Measurements from ENCODE around the gene B3GLCT. TPM values are rescaled to one million over a fixed set of nuclear protein-coding genes. Genes with fewer than 3 reads are reported as not detected.

Gene B3GLCT
- total and polyA plus RNA-seq, 10 of the 15 experiments (the other 5 are each of a cell fraction or from before 2014, with no cell fraction given): 0.07 to 0.89 (median 0.25) TPM

DNA sequence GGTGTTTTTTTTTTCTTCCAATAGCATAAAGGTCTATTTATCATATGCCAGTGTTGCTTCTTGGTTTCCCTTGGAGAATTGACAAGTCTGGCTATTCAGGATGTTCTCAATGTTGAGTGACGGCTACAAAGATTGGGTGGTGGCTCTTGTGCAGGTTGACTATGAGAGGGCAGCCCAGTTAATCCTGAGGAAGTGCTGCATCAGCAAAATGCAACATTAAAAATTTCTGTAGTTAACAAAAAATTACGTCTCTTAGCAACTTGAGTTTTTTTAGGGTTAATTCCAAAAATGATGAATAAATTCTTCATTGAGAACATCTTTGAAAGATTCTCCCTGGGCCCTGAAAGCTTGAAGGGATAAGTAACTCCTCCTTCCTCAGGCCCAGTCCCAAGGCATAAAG, 147.1 kb downstream of the B3GLCT start:
- FAIRE-seq (no peak), DNase-seq (ENCODE audit: low read depth, low spot score) (no peak), ATAC-seq (no peak)
- SMC1A ChIA-PET (ENCODE audit: uncharacterized antibody, unreplicated experiment): interaction anchor here (1.5 kb wide), 1 partner anchor 110 kb away, joined by 3 read pairs; no protein-coding TSS in a partner anchor
- POLR2A ChIA-PET: no interaction called here
- Histone ChIP-seq H3K4me3 (no peak overlapping the region), H3K79me2 (ENCODE audit: control insufficient read depth, insufficient read depth, low read length) (no peaks in the 10 kb centered on the region), H4K20me1 (ENCODE audit: control insufficient read depth, insufficient read depth) (no peaks in the 10 kb centered on the region), H3K9me3 (replicated peaks; ENCODE audit: control insufficient read depth, insufficient read depth, low read length) (no peaks in the 10 kb centered on the region), H3K4me1 (ENCODE audit: control insufficient read depth, insufficient read depth, low read length) (no peaks in the 10 kb centered on the region), H3K27me3 (replicated peaks in 1 of 2; ENCODE audit: control insufficient read depth in 2 of 2, insufficient read depth in 2 of 2, low read length in 1 of 2) (no peaks in the 10 kb centered on the region), H2AFZ (ENCODE audit: control insufficient read depth, low read depth, low read length) (no peak overlapping the region), H3K36me3 (ENCODE audit: control insufficient read depth in 2 of 2, insufficient read depth in 2 of 2, low read length in 1 of 2) (no peaks in the 10 kb centered on the region), H3K27ac (ENCODE audit: control insufficient read depth, insufficient read depth) (no peak overlapping the region), H3K4me2 (ENCODE audit: control insufficient read depth, insufficient read depth) (no peak overlapping the region), H3K9ac (ENCODE audit: control insufficient read depth, insufficient read depth, low read length) (no peak overlapping the region)
- WGBS (ENCODE audit: insufficient coverage, insufficient replicate concordance, low lambda C conversion rate, missing lambda C conversion rate): 21% methylated on average over 2 of the region's 2 CpGs
- no TSS peak for BruUV-seq (replicated peaks)
- intact Hi-C loops (cut with micrococcal nuclease; ENCODE audit: unreplicated experiment): no loop called here
- RAD21 ChIA-PET (ENCODE audit: unreplicated experiment): no interaction called here
- CTCF ChIA-PET: no interaction called here
- TF ChIP-seq ZNF622 (IDR thresholded peaks at IDR 0.05) (no peak), KAT2A (conservative IDR thresholded peaks at IDR 0.05; ENCODE audit: control insufficient read depth, low read depth, low read length) (no peak), HDGF (IDR thresholded peaks at IDR 0.05) (no peak), EED (IDR thresholded peaks at IDR 0.05; ENCODE audit: low read depth) (no peak), SREBF1 (IDR thresholded peaks at IDR 0.05; ENCODE audit: low read length) (no peak), SMC3 (IDR thresholded peaks at IDR 0.05; ENCODE audit: borderline replicate concordance, low read length) (no peak), ESRRA (IDR thresholded peaks at IDR 0.05; ENCODE audit: low read length) (no peak), MTA2 (IDR thresholded peaks at IDR 0.05; ENCODE audit: low read depth) (no peak), KLF5 (IDR thresholded peaks at IDR 0.05; ENCODE audit: partially characterized antibody) (no peak), ZNF384 (IDR thresholded peaks at IDR 0.05; ENCODE audit: borderline replicate concordance, low read depth, low read length) (no peak)
- TF ChIP-seq, protein P1, sequence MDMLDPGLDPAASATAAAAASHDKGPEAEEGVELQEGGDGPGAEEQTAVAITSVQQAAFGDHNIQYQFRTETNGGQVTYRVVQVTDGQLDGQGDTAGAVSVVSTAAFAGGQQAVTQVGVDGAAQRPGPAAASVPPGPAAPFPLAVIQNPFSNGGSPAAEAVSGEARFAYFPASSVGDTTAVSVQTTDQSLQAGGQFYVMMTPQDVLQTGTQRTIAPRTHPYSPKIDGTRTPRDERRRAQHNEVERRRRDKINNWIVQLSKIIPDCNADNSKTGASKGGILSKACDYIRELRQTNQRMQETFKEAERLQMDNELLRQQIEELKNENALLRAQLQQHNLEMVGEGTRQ (IDR thresholded peaks at IDR 0.05; ENCODE audit: borderline replicate concordance, low read depth, low read length): no peak
- TF ChIP-seq, protein P2, sequence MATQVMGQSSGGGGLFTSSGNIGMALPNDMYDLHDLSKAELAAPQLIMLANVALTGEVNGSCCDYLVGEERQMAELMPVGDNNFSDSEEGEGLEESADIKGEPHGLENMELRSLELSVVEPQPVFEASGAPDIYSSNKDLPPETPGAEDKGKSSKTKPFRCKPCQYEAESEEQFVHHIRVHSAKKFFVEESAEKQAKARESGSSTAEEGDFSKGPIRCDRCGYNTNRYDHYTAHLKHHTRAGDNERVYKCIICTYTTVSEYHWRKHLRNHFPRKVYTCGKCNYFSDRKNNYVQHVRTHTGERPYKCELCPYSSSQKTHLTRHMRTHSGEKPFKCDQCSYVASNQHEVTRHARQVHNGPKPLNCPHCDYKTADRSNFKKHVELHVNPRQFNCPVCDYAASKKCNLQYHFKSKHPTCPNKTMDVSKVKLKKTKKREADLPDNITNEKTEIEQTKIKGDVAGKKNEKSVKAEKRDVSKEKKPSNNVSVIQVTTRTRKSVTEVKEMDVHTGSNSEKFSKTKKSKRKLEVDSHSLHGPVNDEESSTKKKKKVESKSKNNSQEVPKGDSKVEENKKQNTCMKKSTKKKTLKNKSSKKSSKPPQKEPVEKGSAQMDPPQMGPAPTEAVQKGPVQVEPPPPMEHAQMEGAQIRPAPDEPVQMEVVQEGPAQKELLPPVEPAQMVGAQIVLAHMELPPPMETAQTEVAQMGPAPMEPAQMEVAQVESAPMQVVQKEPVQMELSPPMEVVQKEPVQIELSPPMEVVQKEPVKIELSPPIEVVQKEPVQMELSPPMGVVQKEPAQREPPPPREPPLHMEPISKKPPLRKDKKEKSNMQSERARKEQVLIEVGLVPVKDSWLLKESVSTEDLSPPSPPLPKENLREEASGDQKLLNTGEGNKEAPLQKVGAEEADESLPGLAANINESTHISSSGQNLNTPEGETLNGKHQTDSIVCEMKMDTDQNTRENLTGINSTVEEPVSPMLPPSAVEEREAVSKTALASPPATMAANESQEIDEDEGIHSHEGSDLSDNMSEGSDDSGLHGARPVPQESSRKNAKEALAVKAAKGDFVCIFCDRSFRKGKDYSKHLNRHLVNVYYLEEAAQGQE (IDR thresholded peaks at IDR 0.05; ENCODE audit: low read depth, low read length): no peak
- TF ChIP-seq, protein P3, sequence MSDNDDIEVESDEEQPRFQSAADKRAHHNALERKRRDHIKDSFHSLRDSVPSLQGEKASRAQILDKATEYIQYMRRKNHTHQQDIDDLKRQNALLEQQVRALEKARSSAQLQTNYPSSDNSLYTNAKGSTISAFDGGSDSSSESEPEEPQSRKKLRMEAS (IDR thresholded peaks at IDR 0.05; ENCODE audit: low read depth, low read length): no peak
- in situ Hi-C loops (cut with MboI): loop anchor here (5.0 kb wide), 1 partner anchor 35 kb away; no protein-coding TSS in a partner anchor
